Measurements from ENCODE around the gene BDKRB2. TPM values are rescaled to one million over a fixed set of nuclear protein-coding genes. Genes with fewer than 3 reads are reported as not detected.

Gene BDKRB2
- total and polyA plus RNA-seq, 9 donors: 0.40 to 3.3 (median 1.9) TPM

GRCh38 chr14:96249029-96249428, 44.4 kb downstream of the BDKRB2 start:
- no peak for DNase-seq
- intact Hi-C loops (cut with DNase I): no loop called here
- no peaks in the 10 kb centered on the region for H3K4me1 ChIP-seq (ENCODE audit: insufficient read depth)
- no peaks in the 10 kb centered on the region for H3K36me3 ChIP-seq
- H3K27me3 ChIP-seq: no peaks in the 10 kb centered on the region
- no peak overlapping the region for H3K4me3 ChIP-seq
- no peak for TF ChIP-seq POLR2A (IDR thresholded peaks at IDR 0.05)
- TF ChIP-seq, protein P1, sequence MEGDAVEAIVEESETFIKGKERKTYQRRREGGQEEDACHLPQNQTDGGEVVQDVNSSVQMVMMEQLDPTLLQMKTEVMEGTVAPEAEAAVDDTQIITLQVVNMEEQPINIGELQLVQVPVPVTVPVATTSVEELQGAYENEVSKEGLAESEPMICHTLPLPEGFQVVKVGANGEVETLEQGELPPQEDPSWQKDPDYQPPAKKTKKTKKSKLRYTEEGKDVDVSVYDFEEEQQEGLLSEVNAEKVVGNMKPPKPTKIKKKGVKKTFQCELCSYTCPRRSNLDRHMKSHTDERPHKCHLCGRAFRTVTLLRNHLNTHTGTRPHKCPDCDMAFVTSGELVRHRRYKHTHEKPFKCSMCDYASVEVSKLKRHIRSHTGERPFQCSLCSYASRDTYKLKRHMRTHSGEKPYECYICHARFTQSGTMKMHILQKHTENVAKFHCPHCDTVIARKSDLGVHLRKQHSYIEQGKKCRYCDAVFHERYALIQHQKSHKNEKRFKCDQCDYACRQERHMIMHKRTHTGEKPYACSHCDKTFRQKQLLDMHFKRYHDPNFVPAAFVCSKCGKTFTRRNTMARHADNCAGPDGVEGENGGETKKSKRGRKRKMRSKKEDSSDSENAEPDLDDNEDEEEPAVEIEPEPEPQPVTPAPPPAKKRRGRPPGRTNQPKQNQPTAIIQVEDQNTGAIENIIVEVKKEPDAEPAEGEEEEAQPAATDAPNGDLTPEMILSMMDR (IDR thresholded peaks at IDR 0.05): no peak
- no peak for TF ChIP-seq EP300 (IDR thresholded peaks at IDR 0.05)
- WGBS, 3 donors: 65 to 79% (median 76%) methylated on average over 5 of the region's 5 CpGs
- H3K27ac ChIP-seq: no peak overlapping the region
- no peaks in the 10 kb centered on the region for H3K9me3 ChIP-seq

- Histone ChIP-seq H3K27ac (no peak overlapping the region), H3K4me1 (ENCODE audit: insufficient read depth) (no peaks in the 10 kb centered on the region), H3K36me3 (no peaks in the 10 kb centered on the region), H3K27me3 (no peaks in the 10 kb centered on the region), H3K4me3 (no peak overlapping the region), H3K9me3 (no peaks in the 10 kb centered on the region)
- intact Hi-C loops (cut with DNase I): no loop called here
- WGBS, 3 donors: 48 to 70% (median 48%) methylated on average over 3 of the region's 3 CpGs
- no peak for TF ChIP-seq EP300 (IDR thresholded peaks at IDR 0.05)
- TF ChIP-seq POLR2A (IDR thresholded peaks at IDR 0.05): no peak
- TF ChIP-seq, protein P1 (IDR thresholded peaks at IDR 0.05): no peak
- no peak for DNase-seq
These were observed 45.8 kb downstream of the BDKRB2 start for GRCh38 chr14:96250485-96250884.

DNA sequence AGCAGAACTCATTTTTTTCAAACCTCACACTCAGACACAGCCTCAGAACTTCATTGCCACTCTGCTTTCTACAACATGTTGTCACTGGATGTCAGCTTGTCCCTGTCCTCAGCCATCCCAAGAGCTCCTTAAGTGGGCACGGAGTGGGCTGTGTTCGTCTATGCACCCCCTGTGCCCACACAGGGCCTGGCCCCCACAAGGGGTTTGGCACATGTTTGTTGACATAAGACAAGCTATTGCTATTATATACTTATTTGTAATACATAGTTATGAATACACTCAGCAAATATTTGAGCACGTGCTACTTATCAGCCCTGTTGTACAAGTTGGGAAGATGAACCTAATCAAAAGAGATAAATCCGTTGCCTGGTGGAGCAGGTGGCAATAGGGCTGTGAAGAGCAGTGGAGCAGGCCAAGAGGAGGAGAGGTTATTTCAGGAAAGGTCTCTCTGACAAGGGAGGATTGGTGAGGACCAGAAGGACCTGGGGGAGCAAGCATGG, 47.1 kb downstream of the BDKRB2 start:
- no peak for DNase-seq
- 46 to 62% (median 49%) methylated on average over 4 of the region's 4 CpGs for WGBS, 3 donors
- H3K36me3 ChIP-seq: no peaks in the 10 kb centered on the region
- intact Hi-C loops (cut with DNase I): no loop called here
- no peaks in the 10 kb centered on the region for H3K9me3 ChIP-seq
- H3K4me3 ChIP-seq: no peak overlapping the region
- TF ChIP-seq, protein P1 (IDR thresholded peaks at IDR 0.05): no peak
- no peaks in the 10 kb centered on the region for H3K27me3 ChIP-seq
- no peaks in the 10 kb centered on the region for H3K4me1 ChIP-seq (ENCODE audit: insufficient read depth)
- no peak overlapping the region for H3K27ac ChIP-seq

DNA sequence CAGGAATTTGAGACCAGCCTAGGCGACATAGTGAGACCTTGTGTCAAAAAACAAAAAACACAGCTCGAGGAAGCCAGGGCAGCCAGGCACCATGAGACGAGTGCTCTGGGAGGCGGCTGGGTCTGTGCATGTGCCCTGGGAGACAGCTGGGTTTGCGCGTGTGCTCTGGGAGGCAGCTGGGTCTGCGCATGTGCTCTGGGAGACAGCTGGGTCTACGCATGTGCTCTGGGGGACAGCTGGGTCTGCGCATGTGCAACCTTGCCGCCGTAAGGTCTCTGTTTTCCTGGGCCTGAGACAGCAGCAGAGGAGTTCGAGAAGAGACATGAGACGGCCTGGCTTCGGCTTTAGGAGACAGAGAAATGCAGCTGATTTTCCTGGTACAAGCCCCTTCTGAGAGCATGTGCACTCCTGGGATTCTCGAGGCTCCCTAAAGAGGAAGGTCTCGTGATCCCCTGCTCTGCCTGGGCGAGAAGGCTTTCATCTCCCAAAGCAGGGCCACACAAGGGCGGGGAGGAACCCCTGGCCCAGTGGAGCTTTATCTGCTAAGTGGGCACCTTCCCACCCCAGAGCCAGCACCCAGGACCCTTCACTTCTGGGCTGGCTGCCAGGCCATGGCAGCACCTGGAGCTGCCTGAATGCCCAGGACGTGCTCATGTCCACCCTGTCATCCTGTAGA, 47.8 kb downstream of the BDKRB2 start:
- Histone ChIP-seq H3K27me3 (no peaks in the 10 kb centered on the region), H3K4me1 (ENCODE audit: insufficient read depth) (no peaks in the 10 kb centered on the region), H3K27ac (no peak overlapping the region), H3K4me3 (no peak overlapping the region), H3K9me3 (no peaks in the 10 kb centered on the region), H3K36me3 (no peaks in the 10 kb centered on the region)
- intact Hi-C loops (cut with DNase I): no loop called here
- 79 to 85% (median 84%) methylated on average over 19 of the region's 19 CpGs for WGBS, 3 donors
- TF ChIP-seq EP300 (IDR thresholded peaks at IDR 0.05) (no peak), POLR2A (IDR thresholded peaks at IDR 0.05) (no peak)
- TF ChIP-seq, protein P1 (IDR thresholded peaks at IDR 0.05): no peak
- no peak for DNase-seq

All from ovary (tissue), 9 donors.